Measurements from ENCODE around the gene DDX54.

DDX54 gene, protein sequence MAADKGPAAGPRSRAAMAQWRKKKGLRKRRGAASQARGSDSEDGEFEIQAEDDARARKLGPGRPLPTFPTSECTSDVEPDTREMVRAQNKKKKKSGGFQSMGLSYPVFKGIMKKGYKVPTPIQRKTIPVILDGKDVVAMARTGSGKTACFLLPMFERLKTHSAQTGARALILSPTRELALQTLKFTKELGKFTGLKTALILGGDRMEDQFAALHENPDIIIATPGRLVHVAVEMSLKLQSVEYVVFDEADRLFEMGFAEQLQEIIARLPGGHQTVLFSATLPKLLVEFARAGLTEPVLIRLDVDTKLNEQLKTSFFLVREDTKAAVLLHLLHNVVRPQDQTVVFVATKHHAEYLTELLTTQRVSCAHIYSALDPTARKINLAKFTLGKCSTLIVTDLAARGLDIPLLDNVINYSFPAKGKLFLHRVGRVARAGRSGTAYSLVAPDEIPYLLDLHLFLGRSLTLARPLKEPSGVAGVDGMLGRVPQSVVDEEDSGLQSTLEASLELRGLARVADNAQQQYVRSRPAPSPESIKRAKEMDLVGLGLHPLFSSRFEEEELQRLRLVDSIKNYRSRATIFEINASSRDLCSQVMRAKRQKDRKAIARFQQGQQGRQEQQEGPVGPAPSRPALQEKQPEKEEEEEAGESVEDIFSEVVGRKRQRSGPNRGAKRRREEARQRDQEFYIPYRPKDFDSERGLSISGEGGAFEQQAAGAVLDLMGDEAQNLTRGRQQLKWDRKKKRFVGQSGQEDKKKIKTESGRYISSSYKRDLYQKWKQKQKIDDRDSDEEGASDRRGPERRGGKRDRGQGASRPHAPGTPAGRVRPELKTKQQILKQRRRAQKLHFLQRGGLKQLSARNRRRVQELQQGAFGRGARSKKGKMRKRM

DNA sequence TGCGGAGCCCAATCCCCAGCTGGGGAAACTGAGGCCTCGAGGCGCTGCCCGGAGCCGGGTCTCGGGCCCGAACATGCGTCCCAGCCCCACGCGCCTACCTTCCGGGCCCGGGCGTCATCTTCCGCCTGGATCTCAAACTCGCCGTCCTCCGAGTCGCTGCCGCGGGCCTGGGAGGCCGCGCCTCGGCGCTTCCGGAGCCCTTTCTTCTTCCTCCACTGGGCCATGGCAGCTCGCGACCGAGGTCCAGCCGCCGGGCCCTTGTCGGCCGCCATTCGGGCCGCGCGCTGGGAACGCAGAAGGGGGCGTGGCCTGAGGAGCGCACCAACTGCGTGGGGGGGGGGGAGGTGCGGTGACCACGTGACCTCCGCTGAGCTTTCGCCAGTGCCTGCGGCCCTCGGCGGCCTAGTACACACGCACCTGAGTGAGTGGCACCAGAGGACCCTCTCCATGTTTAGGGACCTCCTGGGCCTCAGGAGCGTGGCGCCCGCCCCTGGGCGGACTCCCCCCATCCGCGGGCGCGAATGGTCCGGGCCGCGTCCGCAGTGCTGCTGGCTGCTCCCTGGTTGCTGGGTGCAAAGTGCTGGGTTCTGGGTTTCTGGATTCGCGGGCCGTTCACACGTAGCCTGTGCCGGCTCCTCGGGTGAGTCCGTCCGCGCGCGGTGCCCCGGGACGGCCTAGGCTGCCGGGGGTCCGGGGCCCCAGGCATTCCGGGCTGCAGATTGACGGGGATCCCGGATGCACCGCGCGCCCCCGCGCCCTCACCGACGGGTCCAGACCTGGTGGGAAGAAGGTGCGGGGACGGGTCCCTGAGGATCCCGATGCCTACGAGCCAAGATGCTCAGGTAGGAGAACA lies at the start of gene DDX54, which contains the start of gene RITA1:
Gene DDX54 (minus strand): TSS at position 299 of the 853 bp plus-strand sequence. CDS start 27 bp downstream, at position 272.
Gene RITA1 (plus strand): TSS at position 542 of the 853 bp plus-strand sequence. CDS start 1,026 bp downstream, outside the sequence.
- DNase-seq = peak; percentile 88

DNA sequence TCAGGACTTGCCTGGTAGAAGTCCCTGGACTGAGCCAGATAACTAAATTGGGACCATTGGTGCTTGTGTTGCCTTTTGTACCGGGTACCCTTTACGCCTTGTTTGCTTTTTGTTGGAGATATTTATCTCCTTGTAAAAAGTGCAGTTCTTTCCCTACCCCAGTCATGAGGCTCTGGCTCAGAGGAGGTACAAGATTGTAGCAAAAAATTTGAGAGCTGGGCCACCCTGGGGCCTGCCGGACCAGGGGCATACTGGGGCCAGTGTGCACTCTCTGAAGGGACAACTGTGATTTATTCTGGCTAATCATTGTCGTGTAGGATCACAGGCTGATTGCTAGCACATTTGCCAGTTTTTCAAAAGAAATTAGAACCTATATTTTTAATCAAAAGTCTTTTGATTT lies 49.2 kb upstream of the DDX54 start:
- DNase-seq = no peak

DNA sequence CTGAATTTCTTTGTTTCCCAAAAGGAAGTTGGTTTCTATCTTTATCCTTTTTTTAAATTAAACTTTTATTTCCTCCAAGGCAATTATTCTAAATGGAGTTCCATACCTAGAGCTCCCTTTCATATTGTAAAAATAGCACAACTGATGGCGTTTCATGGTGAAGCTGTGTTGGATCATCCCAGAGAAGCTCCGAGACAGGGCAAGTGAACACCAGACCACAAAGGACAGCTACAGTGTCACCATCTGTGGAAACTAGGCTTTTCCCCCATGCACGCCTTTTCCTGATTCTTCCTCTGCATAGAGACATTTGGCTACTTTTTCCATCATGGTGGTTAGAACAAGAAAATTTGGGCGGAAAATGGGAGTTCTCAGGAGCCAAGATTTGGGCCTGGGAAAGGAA lies 48.7 kb upstream of the DDX54 start:
- no peak for DNase-seq

DNA sequence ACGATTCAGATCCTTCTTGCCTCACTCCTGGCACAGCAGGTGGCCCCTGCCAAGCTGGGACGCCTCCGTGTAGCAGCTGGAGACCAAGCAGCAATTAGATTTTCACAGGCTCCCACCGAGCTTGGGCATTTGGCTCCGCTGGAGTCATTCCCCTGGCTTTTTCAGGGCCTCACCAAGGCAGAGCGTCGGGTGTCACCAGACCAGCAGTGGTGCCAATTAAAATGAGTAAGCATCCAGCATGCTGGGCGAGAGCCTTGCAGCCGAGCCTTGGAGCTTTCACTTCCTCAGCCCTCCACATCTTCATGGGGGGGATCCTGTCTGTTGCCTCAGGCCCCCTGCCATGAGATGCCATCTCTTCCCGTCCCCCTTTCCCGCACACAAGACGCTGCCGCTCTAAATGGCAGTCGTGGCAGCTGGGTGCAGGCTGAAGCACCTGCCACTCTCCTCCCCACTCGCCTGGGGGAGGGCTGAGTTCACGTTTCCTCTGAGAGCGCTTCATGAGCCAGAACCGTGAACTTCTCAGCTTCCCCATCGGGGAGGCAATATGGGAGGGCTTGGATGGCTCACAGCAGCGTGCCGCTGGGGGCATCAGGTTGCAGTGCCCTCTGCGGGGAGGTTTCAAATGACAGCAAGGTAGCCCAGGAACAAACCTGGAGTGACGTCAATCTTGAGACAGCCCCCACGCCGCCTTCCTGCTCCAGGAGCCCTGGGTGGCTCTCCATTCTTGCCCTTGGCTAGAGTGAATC lies 47.7 kb upstream of the DDX54 start:
- DNase-seq = no peak

DNA sequence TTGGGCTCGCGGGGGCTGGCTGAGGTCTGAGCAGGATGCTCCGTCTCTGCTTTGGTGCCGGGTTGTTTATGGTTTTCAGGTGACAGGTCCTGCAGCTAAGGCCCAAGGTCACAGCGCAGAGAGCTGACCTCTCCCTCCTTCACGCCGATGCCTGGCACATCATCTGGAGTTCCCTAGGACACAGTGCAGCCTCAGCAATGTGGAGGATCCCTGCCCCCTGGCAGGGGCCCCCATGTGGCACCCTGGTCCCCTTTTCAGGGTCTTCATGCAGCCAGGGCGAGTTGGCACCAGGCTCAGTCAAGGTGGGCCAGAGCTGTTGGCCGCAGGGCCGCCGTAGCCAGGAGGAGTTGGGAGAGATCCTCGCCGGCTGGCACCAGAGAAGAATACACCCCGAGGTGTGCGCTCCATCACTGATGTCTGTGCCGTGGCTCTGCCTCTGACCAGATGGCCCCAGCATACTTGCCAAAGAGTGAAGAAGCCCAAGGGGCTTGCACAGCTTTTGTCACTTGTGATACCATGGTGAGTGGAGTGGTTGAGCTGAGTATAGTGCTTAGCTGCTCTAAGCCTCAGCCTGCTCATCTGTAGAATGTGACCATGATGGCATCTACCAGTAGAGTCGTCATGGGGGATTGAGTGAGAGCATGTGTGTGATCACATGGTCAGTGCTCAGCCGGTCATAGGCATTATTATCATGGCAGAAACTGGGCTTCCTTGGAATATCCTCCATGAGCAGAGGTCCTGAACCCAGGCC lies 47.0 kb upstream of the DDX54 start:
- DNase-seq = no peak

DNA sequence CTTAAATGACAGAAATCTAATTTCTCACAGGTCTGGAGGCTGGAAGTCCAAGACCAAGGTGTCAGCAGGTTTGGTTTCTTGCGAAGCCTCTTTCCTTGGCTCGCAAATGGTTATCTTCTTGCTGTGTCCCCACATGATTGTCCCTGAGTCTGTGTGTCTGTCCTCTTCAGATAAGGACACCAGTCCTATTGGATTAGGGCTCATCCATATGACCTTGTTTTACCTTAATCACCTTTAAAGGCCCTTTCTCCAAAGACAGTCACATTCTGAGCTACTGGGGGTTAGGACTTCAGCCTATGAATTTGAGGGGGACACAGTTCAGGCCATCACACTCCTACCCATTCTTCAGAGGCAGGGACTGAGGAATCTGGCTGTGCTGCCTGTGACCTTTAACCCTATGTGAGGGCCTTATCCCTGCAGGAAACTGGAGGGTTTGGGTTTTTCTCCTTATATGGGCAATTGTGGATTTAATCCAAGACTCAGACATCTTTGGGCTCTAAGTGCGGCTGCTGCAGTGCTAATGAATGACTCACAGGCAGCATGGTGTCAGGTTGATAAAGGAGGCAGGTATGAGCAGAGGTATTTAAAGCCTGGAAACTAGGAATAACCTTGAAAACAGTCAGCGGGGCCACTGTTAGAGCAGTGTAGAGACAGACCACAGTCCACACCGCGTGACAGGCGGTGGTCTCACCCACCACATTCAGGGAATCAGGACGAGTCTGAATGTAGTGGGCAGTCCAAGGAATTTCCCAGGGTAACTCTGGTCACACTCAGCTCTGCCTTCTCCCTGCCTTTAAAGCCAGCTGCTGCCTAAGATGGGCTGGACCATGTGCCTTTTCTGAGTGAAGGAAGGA lies 46.2 kb upstream of the DDX54 start:
- DNase-seq = no peak

DNA sequence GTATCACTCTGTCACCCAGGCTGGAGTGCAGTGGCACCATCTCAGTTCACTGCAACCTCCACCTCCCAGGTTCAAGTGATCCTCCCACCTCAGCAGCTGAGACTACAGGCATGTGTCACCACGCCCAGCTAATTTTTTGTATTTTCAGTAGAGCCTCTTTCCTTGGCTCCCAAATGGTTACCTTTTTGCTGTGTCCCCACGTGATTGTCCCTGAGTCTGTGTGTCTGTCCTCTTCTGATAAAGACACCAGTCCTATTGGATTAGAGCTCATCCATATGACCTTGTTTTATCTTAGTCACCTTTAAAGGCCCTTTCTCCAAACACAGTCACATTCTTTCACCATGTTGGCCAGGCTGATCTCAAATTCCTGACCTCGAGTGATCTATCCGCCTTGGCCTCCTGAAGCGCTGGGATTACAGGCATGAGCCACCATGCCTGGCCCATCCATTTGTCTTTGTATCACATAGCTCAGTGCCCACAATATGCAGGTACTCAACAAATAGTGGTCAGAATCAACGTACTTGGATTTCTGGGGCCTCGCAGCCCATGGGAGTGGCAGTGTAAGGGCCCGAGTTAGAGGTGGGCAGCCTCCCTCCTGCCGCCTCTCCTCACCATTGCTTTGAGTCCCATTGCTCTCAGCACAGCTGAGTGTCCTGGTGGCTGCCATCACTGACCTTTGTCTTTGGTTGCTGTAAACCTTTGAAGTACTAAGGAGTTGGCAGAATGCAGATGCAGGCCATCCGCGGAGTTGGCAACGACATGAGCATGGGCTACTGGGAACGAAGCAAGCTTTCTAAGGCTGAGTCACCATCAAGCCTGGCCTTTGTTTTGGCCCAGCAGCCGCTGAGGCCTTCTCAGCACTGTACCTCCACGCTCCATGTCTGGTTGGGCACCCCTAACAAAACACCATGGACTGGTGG lies 45.3 kb upstream of the DDX54 start:
- DNase-seq = no peak

DNA sequence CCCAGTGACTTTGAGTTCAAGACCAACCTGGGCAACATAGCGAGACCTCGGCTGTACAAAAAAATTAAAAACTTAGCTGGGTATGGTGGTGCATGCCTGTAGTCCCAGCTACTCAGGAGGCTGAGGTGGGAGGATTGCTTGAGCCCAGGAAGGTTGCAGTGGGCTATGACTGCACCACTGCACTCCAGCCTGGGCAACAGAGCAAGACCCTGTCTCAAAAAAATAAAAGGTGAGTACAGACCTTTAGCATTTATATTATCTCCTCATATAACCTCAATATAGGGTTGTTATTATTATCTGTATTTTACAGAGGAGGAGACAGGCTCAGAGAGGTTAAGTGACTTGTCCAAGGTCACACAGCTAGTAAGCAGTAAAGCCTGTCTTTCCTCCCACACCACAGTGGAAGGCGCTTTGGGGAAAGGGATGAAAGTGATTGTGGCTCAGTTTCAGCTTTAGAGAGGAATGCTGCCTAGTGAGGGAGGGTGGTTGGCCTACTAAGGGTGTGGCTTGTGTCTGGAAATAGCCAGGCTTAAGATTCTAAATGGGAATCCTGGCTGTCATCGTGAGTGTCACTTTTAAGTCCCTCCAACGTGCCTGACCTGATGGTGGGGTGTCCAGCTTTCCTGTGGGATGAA lies 43.2 kb upstream of the DDX54 start:
- no peak for DNase-seq

DNA sequence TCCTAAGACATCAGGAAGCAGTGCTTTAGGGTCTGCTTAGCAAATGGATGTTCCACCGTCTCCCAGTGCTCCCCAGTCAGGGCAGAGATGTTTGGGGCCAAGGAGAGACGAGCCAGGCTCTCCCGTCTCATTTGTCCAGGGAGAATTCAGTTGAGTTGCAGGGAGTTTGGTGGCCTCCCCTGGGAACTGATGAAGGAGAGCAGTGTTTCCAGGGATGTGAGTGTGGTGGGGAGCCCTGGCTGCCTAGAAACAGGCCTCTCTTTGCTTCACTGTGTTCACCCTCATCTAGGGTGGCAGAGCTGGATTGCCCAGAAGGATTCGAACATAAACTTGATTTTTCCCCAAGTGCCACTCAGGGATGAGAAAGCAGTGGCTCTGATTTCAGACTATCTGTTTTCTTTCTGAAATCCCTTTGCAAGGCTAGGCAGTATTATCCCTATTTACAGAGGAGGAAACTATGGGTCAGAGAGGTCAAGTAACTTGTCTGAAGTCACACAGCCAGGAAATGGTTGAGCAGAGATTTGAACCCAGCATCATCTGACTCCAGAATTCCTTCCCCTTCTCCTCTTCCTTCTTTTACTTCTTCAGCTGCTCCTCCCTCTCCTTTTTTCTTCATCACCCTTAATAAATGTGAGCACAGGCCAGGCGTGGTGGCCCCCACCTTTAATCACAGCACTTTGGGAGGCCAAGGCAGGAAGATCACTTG lies 42.6 kb upstream of the DDX54 start:
- no peak for DNase-seq

DNA sequence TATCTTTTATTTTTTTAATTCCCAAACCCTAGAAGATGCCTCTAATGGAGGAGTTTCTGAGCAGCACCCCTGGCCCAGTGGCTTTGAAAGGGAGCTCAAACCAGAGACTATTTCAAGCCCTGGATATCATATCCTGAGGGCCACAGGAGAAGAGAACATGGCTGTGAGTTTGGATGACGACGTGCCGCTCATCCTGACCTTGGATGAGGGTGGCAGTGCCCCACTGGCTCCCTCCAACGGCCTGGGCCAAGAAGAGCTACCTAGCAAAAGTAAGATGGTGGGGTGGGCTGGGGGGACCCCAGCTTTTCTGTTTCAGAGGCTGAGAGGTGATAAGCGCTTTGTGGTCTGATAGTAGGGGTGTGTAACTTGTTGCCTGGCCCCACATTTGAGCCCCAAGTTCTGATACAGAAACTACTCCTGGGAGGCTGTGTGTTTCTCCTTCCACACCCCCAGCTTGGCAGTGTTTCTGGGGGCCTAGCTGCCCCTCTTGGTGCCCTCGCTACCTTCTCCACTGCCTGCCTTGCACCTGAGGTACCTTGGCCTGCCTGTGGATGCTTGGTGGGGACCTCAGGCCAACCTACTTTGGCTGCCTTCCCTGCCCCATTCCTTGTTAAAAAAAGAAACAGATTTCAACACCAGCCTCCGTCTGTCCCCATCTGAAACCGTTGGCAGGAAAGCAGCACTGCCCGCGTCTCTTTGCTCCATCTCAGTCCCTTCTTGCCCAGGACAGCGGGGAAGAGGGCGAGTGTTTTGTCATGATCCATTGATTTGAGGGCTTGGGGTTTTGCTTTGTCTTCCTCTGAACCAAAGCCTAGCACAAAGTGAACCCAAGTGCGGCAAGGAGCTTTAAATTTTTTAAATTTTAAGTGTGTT lies 41.7 kb upstream of the DDX54 start:
- no peak for DNase-seq

DNA sequence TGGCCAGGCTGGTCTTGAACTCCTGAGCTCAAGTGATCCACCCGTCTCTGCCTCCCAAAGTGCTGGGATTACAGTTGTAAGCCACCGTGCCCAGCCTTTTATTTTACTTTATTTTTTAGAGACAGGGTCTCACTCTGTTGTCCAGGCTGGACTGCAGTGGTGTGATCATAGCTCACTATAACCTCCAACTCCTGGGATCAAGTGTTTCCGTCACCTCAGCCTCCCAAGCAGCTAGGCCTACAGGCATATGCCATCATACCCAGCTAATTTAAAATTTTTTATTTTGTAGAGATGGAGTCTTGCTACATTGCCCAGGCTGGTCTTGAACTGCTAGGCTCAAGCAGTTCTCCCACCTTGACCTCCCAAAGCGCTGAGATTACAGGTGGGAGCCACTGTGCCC lies 39.7 kb upstream of the DDX54 start:
- DNase-seq = no peak

DNA sequence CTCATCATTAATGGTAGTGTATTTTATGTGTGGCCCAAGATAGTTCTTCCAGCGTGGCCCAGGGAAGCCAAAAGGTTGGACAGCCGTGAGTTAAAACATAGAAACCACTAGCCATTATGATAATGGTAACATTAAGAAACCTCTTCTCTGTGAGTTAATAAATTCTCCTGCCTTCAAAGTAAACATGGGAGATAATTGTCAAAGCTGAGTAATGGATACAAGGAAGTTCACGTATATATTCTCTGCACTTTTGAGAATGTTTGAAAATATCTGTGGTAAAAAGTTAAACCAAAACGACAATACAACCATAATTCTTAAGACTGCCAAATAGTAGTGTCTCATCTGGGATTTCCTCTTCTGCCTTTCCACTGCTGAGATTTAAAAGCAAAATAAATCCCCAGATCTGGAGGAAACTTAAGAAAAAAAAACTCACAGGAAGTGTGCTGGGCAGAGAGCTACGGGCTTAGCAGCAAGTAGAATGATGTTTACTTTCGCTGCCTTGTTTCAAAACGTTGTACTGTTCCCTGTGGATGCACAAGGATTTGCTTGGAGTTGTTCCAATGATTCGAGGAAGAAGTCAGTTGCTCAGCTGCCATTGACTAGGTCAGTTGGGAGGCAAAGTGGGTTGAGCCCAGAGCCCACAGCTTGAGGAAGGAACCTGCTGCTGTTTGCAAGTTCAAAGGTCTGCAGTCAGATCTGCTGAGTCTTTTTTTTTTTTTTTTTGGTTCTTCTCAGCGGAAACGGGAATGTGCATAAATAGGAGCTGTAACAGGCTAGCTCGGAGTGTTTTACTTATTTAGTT lies 37.7 kb upstream of the DDX54 start:
- DNase-seq = peak; percentile 72

DNA sequence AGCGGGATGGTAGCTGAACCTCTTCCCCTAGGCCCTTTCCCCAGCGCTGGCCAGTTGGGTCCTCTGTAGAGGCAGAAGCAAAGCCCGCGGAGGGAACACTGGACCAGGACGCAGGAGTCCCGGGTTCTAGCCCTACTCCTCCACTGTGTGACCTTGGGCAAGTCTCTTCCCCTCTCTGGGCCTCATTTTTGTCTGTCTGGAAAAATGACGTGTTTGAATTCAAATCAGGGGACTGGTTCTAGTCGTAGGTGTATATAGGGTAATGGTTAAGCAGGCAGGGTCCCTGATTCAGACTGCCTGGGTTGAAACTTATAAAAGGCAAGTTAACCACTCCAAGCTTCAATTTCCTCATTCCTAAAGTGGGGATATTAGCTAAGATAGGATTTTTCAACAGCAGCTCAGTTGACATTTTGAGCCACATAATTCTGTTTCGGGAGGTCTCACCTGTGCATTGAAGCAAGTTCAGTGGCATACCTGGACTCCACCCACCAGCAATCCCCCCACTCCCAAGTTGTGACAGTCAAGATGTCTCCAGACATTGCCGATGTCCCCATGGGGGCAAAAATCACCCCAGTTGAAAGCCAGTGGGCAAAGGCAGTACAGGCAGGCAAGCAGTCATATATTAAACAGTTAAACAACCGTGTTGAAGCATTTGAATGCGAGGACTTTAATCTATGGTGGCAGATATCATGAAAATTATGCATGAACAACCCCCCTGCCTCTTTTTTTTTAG lies 36.9 kb upstream of the DDX54 start:
- no peak for DNase-seq

DNA sequence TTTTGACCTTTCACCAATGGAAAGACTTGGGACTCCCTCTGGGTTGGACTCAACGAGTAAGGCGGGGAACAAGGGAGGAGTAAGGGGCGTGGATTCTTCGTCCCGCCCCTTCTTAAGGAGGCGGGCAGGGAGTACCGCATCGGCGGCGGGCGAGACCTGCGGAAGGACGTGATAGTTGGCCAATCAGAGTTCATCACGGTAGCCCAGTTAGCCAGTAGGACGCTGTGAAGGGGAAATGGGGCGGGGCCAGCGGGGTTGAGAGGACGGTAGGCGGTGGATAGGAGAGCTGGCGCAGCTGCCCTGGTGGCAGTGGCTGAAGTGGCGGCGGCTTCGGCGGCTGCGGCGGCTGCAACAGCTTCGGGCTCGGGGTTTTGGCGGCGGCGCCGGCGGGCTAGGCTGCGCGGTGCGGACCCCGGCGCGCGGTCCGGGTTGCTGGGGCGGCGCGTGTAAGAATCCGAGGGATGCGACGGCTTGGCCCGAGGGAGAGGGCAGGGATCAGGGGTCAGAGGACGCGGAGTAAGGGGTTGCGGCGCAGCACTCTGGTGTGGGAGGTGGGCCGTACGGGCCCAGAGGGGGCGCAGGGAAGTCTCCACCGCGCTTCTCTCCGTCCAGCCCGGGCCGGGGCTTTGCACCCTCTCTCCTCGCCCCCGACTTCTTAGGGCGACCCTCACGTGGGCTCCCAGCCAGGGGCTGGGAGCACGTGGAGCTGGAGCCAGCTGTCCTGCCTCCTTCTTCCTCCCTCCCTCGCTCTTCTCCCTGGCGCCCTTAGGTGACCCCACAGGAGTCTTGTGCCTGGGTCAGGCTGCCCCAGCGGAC lies 36.1 kb upstream of the DDX54 start, which contains the start of gene TPCN1:
Gene TPCN1 (plus strand): TSS at position 284 of the 816 bp plus-strand sequence. CDS start 5,389 bp downstream, outside the sequence.
- DNase-seq = peak; percentile 100

Data from RPMI8226 (cell line).